Measurements from ENCODE around the gene OVCH2.
A peak's percentile ranks its signal among the peaks of the same experiment; 100 is the strongest.
"Not testable (repeated sequence)": the region's sequence is repeated elsewhere in the genome, so short reads cannot be mapped to it uniquely, and the experiment has no call there.

OVCH2 gene

GRCh38 chr11:7706377-7706776 is at the start of gene OVCH2:
Gene OVCH2, minus strand, starts transcription at chr11:7706477. Its CDS starts 83 bp downstream, at chr11:7706394.
- DNase-seq (ENCODE audit: low read depth): no peak
- no peak within 1 kb of the TSS for H3K4me3 ChIP-seq (ENCODE audit: control insufficient read depth, low read depth, low read length)
- TF ChIP-seq, protein P1, sequence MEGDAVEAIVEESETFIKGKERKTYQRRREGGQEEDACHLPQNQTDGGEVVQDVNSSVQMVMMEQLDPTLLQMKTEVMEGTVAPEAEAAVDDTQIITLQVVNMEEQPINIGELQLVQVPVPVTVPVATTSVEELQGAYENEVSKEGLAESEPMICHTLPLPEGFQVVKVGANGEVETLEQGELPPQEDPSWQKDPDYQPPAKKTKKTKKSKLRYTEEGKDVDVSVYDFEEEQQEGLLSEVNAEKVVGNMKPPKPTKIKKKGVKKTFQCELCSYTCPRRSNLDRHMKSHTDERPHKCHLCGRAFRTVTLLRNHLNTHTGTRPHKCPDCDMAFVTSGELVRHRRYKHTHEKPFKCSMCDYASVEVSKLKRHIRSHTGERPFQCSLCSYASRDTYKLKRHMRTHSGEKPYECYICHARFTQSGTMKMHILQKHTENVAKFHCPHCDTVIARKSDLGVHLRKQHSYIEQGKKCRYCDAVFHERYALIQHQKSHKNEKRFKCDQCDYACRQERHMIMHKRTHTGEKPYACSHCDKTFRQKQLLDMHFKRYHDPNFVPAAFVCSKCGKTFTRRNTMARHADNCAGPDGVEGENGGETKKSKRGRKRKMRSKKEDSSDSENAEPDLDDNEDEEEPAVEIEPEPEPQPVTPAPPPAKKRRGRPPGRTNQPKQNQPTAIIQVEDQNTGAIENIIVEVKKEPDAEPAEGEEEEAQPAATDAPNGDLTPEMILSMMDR (conservative IDR thresholded peaks at IDR 0.05; ENCODE audit: control insufficient read depth, insufficient read depth, low read depth, low read length): no peak

GRCh38 chr11:7749456-7749855 is 43.2 kb upstream of the OVCH2 start:
- DNase-seq (ENCODE audit: low read depth): peak; percentile 7
- H3K4me3 ChIP-seq (ENCODE audit: control insufficient read depth, low read depth, low read length): no peak overlapping the region
- TF ChIP-seq, protein P1 (conservative IDR thresholded peaks at IDR 0.05; ENCODE audit: control insufficient read depth, insufficient read depth, low read depth, low read length): no peak

- H3K4me3 ChIP-seq (ENCODE audit: control insufficient read depth, low read depth, low read length); DNase-seq (ENCODE audit: low read depth): not testable (repeated sequence)
Observed at GRCh38 chr11:7734767-7735166, 28.5 kb upstream of the OVCH2 start.

DNA sequence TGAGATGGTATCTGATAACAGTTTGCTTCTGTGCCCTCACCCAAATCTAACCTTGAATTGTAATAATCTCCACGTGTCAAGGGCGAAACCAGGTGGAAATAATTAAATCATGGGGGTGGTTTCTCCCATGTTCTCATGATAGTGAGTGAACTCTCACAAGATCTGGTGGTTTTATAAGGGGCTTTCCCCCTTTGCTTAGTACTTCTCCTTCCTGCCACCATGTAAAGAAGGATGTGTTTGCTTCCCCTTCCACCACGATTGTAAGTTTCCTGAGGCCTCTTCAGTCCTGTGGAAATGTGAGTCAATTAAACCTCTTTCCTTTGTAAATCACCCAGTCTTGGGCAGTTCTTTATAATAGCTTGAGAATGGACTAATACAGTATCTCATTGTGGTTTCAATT is 8.5 kb upstream of the OVCH2 start:
- no peak overlapping the region for H3K4me3 ChIP-seq (ENCODE audit: control insufficient read depth, low read depth, low read length)
- TF ChIP-seq, protein P1 (conservative IDR thresholded peaks at IDR 0.05; ENCODE audit: control insufficient read depth, insufficient read depth, low read depth, low read length): no peak
- no peak for DNase-seq (ENCODE audit: low read depth)

DNA sequence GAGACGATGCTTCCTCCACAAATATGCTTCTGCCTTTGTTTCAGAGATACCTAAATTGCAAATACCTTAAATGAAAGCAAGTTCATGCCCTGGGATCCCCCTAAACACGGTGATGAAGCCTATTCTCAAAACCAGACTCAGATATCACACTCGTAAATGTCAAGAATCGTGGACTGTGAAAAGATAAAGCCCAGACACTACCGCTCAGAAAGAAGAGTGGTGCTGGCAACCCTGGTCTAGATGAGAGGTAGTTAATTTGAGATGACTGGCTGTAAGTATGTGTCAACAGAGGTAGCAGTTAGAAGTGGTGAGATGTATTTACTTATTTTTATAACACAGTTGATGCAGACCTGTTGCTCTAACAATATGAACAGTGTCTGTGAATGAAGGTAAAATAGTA is 2.5 kb downstream of the OVCH2 start:
- DNase-seq (ENCODE audit: low read depth): no peak
- TF ChIP-seq, protein P1 (conservative IDR thresholded peaks at IDR 0.05; ENCODE audit: control insufficient read depth, insufficient read depth, low read depth, low read length): no peak
- no peak overlapping the region for H3K4me3 ChIP-seq (ENCODE audit: control insufficient read depth, low read depth, low read length)

- DNase-seq (ENCODE audit: low read depth): no peak
Observed at GRCh38 chr11:7696424-7696823, 9.9 kb downstream of the OVCH2 start.

GRCh38 chr11:7694235-7694634 is 12.0 kb downstream of the OVCH2 start:
- TF ChIP-seq, protein P1 (conservative IDR thresholded peaks at IDR 0.05; ENCODE audit: control insufficient read depth, insufficient read depth, low read depth, low read length): no peak
- no peak for DNase-seq (ENCODE audit: low read depth)
- H3K4me3 ChIP-seq (ENCODE audit: control insufficient read depth, low read depth, low read length): no peak overlapping the region

More at GRCh38 chr11:7696424-7696823, 9.9 kb downstream of the OVCH2 start:
- no peak overlapping the region for H3K4me3 ChIP-seq (ENCODE audit: control insufficient read depth, low read depth, low read length)
- TF ChIP-seq, protein P1 (conservative IDR thresholded peaks at IDR 0.05; ENCODE audit: control insufficient read depth, insufficient read depth, low read depth, low read length): no peak

Measured in fibroblast of mammary gland (primary cell).